SIG-M5 (cell line): ENCODE results near the gene PHYKPL.
"Not testable (repeated sequence)": the region's sequence is repeated elsewhere in the genome, so short reads cannot be mapped to it uniquely, and the experiment has no call there.

Source experiments
- DNase-seq: peaks from one replicate; lab custom pipeline; 2025; lab: John Stamatoyannopoulos, UW

The PHYKPL gene

DNA sequence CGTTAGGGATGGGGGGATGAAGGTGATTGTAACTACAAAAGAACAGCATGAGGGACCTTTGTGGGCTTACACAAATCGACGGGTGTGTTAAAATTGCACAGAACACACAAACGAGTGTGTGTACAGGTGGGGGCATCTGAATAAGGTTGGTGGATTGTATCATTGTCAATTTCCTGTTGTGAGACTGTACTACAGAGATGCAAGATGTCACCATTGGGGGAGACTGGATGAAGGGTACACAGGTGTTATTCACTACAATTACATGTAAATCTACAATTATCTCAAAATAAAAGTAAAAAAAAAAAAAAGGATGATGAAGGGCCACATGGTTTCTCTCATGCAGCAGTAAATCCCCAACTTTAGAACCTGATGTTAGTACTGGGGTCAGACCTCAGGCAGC lies 31.4 kb upstream of the PHYKPL start:
- DNase-seq, result no peak

DNA sequence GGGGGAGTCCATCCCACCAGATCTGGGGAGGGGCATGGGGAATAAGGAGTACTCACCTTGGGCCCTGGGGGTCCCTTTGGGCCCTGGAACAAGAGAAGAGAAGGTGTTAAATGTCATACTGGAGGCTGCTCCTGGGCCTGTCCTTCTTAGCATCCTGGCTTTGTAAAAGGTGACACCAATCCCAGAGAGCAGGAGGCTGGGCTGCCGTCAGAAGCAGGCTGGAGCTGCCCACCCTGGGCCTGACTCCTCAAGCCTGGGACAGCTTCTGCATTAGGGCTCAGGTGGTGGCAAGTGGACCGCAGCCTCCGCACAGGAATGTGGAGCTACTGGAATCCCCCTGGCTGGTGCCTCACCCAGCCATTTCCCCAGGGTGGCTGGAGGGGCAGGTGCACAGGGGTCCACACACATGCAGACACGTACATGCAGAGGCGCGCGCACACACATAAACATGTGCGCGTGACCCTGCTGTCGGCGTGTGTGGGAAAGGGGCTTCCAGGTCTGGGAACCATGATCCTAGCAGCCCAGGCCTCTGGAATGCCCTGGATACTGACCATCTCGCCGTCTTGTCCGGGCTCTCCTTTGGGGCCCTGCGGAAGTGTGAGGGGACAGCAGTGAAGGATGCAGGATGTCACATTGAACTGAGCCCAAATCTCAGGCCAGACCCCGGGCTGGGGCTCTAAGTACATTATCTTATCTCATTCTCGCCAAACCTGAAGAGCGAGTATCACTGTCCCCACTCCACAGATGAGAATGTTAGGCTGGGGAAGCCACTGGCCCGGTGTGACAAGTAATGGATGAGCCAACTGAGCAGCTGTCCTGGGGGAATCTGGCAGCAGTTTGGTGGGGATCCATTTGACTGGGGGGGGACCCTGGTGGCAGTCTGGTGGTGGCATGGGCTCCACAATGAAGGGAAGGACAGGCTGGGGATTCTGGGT lies 29.3 kb upstream of the PHYKPL start:
- no peak for DNase-seq

- no peak for DNase-seq
These were observed 27.3 kb upstream of the PHYKPL start for GRCh38 chr5:178259623-178260536.

- no peak for DNase-seq
These were observed 25.0 kb upstream of the PHYKPL start for GRCh38 chr5:178257650-178258049.

DNA sequence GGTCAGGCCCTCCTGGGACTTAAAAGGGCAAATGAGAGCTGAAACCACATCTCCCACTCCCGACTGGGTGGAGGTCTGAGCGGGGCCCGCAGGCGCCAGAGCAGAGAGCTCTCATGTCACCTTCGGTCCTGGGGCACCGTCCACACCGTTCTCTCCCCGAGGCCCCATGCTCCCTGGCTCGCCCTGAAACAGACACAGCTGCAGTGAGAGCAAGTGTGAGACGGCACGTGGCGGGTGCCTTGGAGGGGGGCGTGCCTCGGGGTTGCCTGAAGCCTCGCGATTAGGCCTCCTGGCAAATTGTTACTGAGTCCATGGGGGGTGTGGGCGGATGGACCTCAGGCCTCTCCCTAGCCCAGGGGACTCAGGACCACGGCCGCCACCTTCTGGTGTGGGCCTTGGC lies 24.1 kb upstream of the PHYKPL start:
- DNase-seq, result no peak

- DNase-seq, result not testable (repeated sequence)
These were observed 21.0 kb upstream of the PHYKPL start for GRCh38 chr5:178253632-178254031.

- no peak for DNase-seq
These were observed 19.7 kb upstream of the PHYKPL start for GRCh38 chr5:178252258-178252657.

GRCh38 chr5:178250263-178250662 lies 17.7 kb upstream of the PHYKPL start:
- DNase-seq, result no peak

- DNase-seq, result no peak
These were observed 16.8 kb upstream of the PHYKPL start for GRCh38 chr5:178249191-178249989.

DNA sequence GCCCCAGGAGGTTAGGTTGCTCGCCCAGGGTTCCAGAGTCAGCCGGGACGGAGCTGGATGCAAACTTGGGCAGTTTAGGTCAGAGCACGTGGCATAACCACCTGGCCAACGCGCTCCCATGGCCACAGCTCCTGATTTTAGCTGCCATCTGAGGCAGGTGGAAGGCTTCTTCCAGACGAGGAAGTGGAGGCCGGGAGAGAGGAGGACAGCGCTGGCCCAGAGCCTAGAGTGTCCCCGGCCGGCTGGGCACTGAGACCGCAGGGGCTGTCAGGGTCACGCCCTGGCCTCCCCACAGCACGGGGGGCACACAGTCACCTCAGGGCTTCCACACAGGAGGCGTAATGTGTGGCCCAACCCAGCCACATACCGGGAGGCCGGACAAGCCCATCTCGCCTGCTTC lies 16.1 kb upstream of the PHYKPL start:
- no peak for DNase-seq

- DNase-seq, result no peak
These were observed 15.2 kb upstream of the PHYKPL start for GRCh38 chr5:178247481-178248456.

DNA sequence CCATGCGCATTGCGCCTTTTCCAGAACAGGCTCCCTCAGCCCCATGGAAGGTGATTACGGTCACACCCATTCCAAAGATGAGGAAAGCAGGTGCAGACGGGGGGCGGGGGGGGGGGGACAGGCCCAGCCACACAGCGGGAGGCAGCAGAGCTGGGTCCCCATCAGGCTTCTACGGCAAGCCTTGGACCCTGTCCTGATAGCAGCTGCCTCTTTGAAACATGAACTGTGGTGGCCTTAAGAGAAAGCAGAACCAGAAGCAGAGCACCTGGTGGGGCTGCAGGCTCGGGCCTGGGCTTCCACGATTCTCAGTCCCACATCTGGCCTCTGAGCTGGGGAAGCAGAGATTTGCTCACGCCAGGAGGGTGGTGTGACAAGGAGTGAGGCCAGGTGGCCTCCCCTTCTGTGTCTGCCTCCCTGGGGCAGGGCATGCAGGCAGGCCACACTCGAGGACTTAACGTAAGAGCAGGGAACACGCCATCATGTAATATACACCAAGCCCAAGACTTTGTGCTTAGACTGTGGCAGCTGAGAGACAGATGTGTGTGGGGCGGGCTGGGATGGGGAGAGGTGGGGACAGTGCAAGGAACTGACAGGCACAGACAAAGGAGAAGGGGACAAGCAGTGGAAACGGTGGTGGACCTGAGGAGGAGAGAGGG lies 14.2 kb upstream of the PHYKPL start:
- no peak for DNase-seq

DNA sequence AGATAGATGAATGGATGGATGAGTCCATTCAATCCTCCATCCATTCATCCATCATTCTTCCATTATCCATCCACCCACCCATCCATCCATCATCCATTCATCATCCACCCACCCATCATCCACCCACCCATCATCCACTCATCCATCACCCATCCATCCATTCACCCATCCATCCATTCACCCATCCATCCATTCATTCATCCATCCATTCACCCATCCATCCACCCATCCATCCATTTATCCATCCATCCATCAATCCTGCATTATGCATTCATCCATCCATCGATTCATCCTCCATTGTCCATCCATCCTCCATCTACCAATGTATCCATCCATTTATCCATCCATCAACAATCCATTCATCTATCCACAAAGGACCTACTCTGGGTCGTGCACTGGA lies 12.8 kb upstream of the PHYKPL start:
- DNase-seq, result no peak

- DNase-seq, result no peak
These were observed 12.0 kb upstream of the PHYKPL start for GRCh38 chr5:178244576-178244975.

DNA sequence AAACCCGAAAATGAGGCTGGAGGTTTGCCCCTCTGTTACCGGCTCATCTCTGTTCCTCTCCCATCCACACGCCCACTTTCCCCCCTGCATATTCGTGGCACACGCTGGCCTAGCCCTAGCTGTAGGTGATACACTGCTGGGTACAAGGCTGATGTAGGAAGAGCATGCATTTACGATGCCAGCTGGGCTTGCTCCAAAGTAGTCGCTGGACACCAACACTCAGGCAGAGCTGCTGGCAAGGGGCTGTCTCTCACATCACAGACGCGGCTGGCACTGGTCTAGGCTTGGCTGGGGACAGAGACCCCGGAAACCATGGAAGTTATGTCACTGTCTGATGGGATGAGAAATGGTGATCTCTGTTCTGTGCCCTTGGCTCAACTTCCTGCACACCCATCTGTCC lies 9.8 kb upstream of the PHYKPL start:
- DNase-seq, result no peak

GRCh38 chr5:178241688-178242231 lies 9.2 kb upstream of the PHYKPL start:
- no peak for DNase-seq

DNA sequence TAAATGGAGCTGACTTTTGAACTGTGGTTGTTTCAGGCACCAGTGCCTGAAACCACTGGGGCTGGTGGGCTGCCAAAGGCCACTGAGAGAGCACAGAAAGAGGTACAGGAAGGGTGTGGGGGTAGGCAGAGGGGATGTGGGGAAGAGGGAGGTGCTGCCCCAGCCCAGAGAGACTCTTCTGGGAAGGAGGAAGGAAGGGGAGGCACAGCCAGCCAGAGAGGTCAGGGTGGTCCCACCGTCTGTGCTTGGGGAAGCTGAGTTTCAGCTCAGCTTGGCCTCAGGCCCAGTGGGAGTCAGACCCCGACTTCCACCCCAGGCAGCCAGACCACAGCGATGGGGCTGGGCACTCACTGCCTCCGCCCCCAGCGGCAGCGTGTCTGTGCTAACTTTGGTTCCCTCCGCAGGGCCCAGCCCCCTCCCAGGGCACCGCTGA lies 8.6 kb upstream of the PHYKPL start:
- no peak for DNase-seq

DNA sequence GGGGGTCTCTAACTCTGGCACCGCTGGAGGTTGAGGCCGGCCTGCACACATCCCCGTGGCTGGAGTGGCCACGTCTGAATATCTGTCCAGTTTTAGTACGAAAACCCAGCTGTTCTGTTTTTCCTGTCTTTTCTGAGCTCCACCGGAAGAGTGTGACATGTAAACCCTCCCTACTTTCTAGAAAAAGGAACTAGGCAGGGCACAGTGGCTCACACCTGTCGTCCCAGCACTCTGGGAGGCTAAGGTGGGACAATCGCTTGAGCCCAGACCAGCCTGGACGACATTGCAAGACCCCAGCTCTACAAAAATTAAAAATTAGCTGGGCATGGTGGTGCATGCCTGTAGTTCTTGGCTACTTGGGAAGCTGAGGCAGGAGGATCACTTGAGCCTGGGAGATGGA lies 8.2 kb upstream of the PHYKPL start:
- DNase-seq, result no peak

DNA sequence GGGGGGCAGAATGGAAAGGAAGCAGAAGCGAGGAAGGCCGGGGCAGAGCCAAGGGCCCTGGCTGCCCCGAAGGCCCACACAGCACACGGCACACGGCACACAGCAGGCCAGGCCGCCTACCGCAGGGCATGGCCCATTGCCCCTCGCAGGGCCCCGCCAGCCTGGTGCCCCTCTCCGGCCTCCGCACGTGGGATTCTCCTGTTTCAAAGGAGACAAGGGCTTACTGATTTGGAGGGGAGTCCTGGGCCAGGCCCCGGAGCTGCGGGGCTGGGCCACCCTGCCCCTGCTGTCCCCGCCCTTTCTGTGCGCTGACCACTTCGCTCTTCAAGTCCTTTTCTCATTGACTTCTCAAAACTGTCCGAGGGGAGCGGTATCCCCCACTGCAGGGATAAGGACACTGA lies 7.7 kb upstream of the PHYKPL start:
- DNase-seq, result no peak
